Esophagus muscularis mucosa (tissue), 3 donors: ENCODE measurements around the gene PIK3R4.

Experiments used
- POLR2A ChIP-seq: fragments of 450-650 bp; IDR thresholded peaks from one replicate; pipeline ENCODE4 v1.6.1; 2017; ENCODE audit warnings: antibody characterized with exemption, moderate library complexity, mild to moderate bottlenecking, low read depth
- TF ChIP-seq, protein P1 (sequence below), 3 experiments: fragments of 200-600 bp in 2 of 3; fragments of 450-650 bp in 1 of 3; sonication (generic) in 2 of 3; IDR thresholded peaks; one replicate each; pipeline ENCODE4 v1.5.1; 2017 to 2019; ENCODE audit warnings: antibody characterized with exemption in 3 of 3, mild to moderate bottlenecking in 2 of 3, moderate library complexity in 1 of 3

DNA sequence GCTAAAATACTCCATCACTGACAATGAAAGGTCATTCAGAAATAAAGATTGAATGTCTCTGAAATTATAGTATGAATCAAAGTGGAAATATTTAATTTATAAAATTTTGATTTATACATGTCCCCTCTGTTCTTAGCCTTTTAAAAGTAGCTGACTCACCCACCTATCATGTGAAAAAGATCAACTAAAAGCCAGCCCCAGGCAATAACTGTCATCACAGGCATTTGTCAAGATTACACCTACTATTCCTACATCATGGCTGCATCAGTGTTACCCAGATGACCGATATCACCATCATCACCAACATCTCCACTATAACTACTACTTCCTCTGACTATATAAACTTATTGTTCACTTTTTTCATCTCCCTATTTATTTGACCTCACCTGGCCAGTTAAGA, 14.3 kb upstream of the PIK3R4 start:
- TF ChIP-seq, protein P1, sequence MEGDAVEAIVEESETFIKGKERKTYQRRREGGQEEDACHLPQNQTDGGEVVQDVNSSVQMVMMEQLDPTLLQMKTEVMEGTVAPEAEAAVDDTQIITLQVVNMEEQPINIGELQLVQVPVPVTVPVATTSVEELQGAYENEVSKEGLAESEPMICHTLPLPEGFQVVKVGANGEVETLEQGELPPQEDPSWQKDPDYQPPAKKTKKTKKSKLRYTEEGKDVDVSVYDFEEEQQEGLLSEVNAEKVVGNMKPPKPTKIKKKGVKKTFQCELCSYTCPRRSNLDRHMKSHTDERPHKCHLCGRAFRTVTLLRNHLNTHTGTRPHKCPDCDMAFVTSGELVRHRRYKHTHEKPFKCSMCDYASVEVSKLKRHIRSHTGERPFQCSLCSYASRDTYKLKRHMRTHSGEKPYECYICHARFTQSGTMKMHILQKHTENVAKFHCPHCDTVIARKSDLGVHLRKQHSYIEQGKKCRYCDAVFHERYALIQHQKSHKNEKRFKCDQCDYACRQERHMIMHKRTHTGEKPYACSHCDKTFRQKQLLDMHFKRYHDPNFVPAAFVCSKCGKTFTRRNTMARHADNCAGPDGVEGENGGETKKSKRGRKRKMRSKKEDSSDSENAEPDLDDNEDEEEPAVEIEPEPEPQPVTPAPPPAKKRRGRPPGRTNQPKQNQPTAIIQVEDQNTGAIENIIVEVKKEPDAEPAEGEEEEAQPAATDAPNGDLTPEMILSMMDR (IDR thresholded peaks at IDR 0.05), result no peak
- TF ChIP-seq POLR2A, result no peak
